Fibroblast of pulmonary artery (primary cell): ENCODE measurements around the gene C20orf173.

Source experiments
- DNase-seq: peaks from one replicate; pipeline ENCODE4 v3.0.0-alpha.2; 2010; ENCODE audit warnings: low read depth
- H3K4me3 ChIP-seq: replicated peaks from 2 replicates; pipeline ENCODE4 v1.5.1; 2011; ENCODE audit warnings: low read depth, mild to moderate bottlenecking, control low read depth, low read length, moderate library complexity
- TF ChIP-seq, protein P1 (sequence below): IDR thresholded peaks from 2 replicates; pipeline ENCODE4 v1.5.1; 2011; ENCODE audit warnings: mild to moderate bottlenecking, control low read depth, low read length, inconsistent platforms; ENCODE audit errors: missing control alignments

C20orf173 gene

DNA sequence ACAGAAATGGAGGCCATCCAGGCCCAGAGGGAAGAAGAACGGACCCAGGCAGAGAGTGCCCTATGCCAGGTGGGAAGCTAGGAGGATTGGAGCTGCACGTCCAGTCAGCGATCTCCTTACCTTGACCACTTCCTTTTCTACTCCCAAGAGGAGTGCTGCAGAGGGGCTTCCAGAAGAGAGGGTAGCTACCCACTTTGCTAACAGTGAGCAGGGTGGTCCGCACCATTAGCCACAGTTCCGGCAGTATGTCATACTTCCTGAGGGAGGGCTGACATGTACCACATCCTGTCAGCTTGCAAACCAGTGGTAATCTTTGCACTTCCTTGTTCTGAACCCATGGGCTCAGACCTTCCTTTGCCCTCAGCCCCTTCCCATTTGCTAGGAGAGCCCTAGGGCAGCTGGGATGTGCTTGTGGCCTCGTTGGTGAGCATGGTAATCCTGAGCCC, 38.7 kb downstream of the C20orf173 start:
- TF ChIP-seq, protein P1, sequence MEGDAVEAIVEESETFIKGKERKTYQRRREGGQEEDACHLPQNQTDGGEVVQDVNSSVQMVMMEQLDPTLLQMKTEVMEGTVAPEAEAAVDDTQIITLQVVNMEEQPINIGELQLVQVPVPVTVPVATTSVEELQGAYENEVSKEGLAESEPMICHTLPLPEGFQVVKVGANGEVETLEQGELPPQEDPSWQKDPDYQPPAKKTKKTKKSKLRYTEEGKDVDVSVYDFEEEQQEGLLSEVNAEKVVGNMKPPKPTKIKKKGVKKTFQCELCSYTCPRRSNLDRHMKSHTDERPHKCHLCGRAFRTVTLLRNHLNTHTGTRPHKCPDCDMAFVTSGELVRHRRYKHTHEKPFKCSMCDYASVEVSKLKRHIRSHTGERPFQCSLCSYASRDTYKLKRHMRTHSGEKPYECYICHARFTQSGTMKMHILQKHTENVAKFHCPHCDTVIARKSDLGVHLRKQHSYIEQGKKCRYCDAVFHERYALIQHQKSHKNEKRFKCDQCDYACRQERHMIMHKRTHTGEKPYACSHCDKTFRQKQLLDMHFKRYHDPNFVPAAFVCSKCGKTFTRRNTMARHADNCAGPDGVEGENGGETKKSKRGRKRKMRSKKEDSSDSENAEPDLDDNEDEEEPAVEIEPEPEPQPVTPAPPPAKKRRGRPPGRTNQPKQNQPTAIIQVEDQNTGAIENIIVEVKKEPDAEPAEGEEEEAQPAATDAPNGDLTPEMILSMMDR, result no peak
- H3K4me3 ChIP-seq, result no peak overlapping the region
- DNase-seq, result no peak

DNA sequence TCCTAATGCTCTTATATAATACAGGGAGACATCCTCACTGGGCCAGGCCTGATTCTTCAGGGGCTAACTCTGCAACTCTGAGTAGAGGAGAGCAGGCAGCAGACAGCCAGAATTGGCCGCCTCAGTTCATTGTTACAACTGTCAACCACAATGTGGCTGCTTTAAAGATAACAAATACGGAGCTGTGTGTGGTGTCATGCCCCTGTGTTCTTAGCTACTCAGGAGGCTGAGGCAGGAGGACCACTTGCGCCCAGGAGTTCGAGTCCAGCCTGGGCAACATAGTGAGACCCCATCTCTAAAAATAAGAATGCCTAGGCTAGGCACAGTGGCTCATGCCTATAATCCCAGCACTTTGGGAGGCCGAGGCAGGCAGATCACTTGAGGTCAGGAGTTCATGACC, 39.7 kb downstream of the C20orf173 start:
- TF ChIP-seq, protein P1, result no peak
- DNase-seq, result no peak
- H3K4me3 ChIP-seq, result no peak overlapping the region

DNA sequence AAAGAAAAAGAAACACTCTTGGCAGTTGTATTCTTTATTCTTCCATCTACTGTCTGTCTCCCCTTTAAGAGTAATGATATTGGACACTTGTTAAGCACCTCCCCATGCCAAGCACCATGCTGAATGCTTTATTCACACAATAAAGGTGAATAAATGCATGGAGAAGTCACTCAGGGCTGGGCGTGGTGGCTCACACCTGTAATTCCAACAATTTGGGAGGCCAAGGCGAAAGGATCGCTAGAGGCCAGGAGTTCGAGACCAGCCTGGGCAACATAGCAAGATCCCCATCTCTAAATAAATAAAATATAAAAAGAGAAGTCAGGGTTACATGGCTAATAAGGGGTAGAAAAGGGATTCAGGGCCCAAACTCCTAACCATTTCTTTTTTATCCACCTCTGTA, 42.0 kb downstream of the C20orf173 start:
- H3K4me3 ChIP-seq, result no peak overlapping the region
- TF ChIP-seq, protein P1, result no peak
- no peak for DNase-seq

DNA sequence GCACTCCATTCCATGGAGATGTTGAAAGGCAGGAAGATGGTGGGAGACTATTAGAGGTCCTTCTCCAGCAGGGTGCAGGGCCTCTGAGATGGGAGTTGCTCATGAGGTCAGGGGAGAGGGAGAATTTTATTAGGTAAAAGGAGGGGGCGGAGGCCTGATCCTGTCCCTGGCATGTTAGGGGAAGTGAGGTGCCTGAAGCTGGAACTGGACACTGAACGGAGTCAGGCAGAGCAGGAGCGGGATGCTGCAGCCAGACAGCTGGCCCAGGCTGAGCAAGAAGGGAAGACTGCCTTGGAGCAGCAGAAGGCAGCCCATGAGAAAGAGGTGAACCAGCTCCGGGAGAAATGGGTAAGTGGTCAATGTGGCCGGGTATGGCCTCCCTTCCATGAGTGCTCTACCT, 49.7 kb downstream of the C20orf173 start:
- no peak for DNase-seq
- TF ChIP-seq, protein P1, result no peak
- H3K4me3 ChIP-seq, result no peak overlapping the region

DNA sequence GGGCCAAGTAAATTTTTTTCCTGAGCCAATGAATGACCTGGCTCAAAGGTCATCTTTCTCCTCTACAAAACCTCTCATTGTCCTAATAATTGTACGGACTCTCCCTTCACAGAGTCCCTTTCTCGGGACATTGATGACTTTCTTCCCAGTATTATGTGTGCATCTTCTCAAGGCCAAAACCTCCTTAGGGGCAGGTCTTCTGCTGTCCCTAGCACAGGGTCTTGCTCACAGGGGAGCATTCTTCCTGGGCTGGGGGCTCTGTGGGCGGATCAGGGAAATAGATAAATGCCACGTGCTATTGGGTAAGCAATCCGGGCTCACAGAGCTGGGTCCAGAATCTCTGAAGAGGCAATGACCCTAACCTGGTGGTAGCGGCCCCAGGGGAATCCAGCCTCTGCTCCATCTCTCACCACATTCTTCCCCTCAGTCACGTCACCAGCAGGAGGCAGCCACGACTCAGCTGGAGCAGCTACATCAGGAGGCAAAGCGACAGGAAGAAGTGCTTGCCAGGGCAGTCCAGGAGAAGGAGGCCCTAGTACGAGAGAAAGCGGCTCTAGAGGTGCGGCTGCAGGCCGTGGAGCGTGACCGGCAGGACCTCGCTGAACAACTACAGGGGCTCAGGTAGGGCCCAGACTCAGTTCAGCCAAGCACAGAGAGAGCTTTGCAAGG, 50.5 kb downstream of the C20orf173 start:
- H3K4me3 ChIP-seq, result no peak overlapping the region
- DNase-seq, result peak; percentile 11
- TF ChIP-seq, protein P1, result no peak
